ENCODE measurements around the gene TSTD2.

GRCh38 chr9:97632248-97632984 lies 752 bp downstream of the TSTD2 start:
- TF ChIP-seq CTCF (IDR thresholded peaks at IDR 0.05) (no peak), POLR2A (IDR thresholded peaks at IDR 0.05) (no peak)
